ENCODE measurements around the gene ULK2.
"Not testable (repeated sequence)": the region's sequence is repeated elsewhere in the genome, so short reads cannot be mapped to it uniquely, and the experiment has no call there.

The ULK2 gene

DNA sequence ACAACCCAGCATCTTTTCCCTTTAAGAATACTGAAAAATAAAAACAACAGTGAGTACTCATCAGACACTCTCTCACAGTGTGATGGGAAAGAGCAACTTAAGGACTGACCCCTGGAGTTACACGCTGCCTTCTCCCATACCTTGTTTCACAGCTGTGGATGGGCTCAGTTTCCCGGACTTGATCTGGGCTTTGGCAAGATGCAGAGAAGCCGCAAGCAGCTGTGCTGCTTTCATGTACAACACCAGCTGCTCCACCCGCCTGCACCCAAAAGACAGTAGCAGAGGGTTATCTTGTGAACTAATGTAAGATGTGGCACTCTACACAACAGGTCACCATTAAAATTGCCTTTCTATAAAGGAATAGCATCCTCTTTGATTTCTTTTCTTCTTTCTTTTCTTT, 86.9 kb downstream of the ULK2 start:
- H3K36me3 ChIP-seq (ENCODE audit: control insufficient read depth, insufficient read depth, low read length): no peaks in the 10 kb centered on the region
- H3K9ac ChIP-seq (ENCODE audit: low read length): no peak overlapping the region
- no peak overlapping the region for H3K4me3 ChIP-seq (ENCODE audit: low read length)
- H3K9me3 ChIP-seq (ENCODE audit: control insufficient read depth, low read length): no peaks in the 10 kb centered on the region
- no peaks in the 10 kb centered on the region for H3K27me3 ChIP-seq (ENCODE audit: control insufficient read depth, insufficient read depth, low read length)
- no peaks in the 10 kb centered on the region for H3K4me1 ChIP-seq (ENCODE audit: control insufficient read depth, insufficient read depth, low read length)

DNA sequence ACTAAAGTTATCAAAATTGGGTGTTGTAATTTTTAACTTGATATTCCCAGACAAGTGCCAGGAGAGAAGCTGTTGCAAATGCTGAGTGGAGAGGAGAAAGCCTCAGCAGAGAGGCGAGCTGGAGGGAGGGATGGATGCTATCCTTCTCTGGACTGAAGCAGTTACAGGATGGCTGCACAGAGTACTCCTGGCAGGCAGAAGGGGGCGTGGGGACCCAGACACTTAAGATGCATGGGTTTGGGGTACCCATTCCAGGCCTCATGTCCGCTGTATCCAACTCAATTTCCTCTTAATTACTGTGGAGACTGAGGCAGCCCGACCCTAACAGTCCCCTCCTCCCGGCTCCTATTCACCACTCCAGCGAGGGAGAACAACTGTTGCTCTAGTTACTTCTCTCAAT, 94.2 kb downstream of the ULK2 start:
- no peaks in the 10 kb centered on the region for H3K36me3 ChIP-seq (ENCODE audit: control insufficient read depth, insufficient read depth, low read length)
- H3K4me3 ChIP-seq (ENCODE audit: low read length): no peak overlapping the region
- H3K4me1 ChIP-seq (ENCODE audit: control insufficient read depth, insufficient read depth, low read length): no peaks in the 10 kb centered on the region
- no peak overlapping the region for H3K9ac ChIP-seq (ENCODE audit: low read length)
- no peaks in the 10 kb centered on the region for H3K9me3 ChIP-seq (ENCODE audit: control insufficient read depth, low read length)
- no peaks in the 10 kb centered on the region for H3K27me3 ChIP-seq (ENCODE audit: control insufficient read depth, insufficient read depth, low read length)

DNA sequence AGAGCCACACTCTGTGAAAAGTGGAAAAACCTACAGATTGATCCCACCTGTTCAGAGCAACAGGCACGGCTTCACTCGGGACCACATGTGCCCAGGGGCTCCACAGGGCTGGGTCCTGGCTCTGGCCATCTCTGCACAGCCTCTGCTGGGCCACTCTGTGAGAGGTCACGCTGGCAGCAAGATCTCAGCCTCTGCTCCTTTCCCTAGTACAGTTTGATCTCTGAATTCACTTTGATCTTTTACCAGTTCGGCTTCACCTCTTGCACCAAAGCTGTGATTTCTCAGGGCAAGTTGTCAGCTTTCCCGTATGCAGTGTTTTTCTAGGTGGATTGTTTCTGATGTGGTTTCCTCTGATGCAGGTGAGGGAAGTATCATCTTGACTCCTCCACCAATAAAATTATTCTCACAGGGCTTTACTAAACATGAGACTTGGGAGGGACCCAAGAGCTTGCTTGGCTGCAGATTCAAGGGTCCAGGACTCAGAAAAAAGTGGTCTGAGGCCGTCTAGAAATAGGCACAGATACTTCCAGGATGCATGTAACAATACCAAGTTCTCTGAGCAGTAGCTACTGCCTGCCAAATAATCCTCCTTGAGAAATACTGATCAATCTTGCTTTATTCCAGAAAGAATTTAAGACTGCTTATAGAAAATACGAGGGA, 95.6 kb downstream of the ULK2 start:
- Histone ChIP-seq H3K36me3 (ENCODE audit: control insufficient read depth, insufficient read depth, low read length) (no peaks in the 10 kb centered on the region), H3K9ac (ENCODE audit: low read length) (no peak overlapping the region), H3K27me3 (ENCODE audit: control insufficient read depth, insufficient read depth, low read length) (no peaks in the 10 kb centered on the region), H3K9me3 (ENCODE audit: control insufficient read depth, low read length) (no peaks in the 10 kb centered on the region), H3K4me1 (ENCODE audit: control insufficient read depth, insufficient read depth, low read length) (no peaks in the 10 kb centered on the region), H3K4me3 (ENCODE audit: low read length) (no peak overlapping the region)

DNA sequence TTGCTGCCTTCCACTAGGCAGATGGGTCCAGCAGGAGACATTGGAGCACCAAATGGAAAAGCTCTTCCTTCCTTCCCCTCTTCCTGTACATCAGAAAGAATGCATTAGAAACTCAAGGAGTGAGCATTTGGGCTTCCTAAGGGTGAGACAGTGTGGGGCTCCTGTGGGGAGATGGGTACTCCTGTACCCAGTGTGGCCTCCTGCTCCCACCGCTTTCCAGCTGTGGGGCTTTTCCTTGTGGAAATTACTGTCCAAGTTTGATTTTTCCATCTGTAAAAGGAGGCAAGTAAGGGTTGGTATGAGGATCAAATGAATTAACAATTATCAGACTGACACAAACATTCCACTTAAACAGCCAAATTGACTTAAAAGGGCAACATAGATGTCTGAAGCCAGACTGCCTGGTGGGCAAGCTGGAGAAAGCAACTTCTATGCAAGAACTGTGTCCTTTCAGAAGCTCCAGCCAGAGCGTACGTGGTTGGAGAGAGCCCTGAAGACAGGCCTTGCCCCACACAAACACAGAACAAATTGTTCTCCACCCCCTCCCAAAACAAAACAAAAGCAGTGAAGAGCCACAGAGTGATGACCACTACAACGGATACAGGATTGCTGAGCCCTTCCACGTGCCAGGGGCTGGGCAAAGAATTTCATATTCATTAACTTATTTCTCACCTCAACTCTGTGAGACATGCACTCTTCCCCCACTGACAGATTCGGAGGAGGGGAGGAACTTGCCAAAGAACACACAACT, 96.6 kb downstream of the ULK2 start:
- Histone ChIP-seq H3K4me3 (ENCODE audit: low read length) (no peak overlapping the region), H3K4me1 (ENCODE audit: control insufficient read depth, insufficient read depth, low read length) (peaks cover 4% of the 10 kb centered on the region), H3K9ac (ENCODE audit: low read length) (no peak overlapping the region), H3K9me3 (ENCODE audit: control insufficient read depth, low read length) (no peaks in the 10 kb centered on the region), H3K27me3 (ENCODE audit: control insufficient read depth, insufficient read depth, low read length) (no peaks in the 10 kb centered on the region), H3K36me3 (ENCODE audit: control insufficient read depth, insufficient read depth, low read length) (no peaks in the 10 kb centered on the region)

DNA sequence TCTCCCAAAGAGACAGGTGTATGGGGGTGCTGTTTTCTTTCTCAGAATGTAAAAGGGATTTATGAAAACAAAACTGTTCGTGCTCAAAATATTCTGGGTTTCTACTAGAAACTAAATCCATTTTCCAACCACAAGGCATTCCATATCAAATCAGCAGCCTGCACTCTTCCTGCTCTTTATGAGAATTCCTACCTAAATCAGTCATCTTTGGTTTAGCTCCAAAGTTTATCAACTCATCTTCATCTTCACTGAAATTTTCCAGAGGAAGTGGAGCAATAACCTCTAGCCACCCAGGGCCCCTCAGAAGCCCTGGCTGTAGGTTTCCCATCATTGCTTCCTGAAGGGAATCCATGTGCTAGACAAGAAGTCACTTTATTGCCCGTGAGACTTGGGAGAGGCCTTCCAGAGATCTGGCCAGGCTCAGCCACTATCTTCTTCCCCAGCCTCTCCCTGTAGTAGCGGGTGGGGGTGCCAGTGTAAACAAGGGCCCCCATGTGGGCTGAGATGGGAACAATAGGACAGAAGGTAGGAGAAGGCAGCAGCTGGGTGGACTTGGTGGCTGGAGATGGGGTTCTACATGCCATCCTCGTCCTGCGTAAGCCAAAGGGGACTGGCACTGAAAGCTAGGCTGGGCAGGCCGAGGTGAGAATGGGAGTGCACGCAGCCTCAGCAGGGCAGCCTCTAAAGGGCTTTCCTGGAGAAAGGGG, 97.6 kb downstream of the ULK2 start:
- Histone ChIP-seq H3K4me3 (ENCODE audit: low read length) (no peak overlapping the region), H3K4me1 (ENCODE audit: control insufficient read depth, insufficient read depth, low read length) (peaks cover 4% of the 10 kb centered on the region), H3K27me3 (ENCODE audit: control insufficient read depth, insufficient read depth, low read length) (no peaks in the 10 kb centered on the region), H3K9me3 (ENCODE audit: control insufficient read depth, low read length) (no peaks in the 10 kb centered on the region), H3K36me3 (ENCODE audit: control insufficient read depth, insufficient read depth, low read length) (no peaks in the 10 kb centered on the region), H3K9ac (ENCODE audit: low read length) (no peak overlapping the region)

DNA sequence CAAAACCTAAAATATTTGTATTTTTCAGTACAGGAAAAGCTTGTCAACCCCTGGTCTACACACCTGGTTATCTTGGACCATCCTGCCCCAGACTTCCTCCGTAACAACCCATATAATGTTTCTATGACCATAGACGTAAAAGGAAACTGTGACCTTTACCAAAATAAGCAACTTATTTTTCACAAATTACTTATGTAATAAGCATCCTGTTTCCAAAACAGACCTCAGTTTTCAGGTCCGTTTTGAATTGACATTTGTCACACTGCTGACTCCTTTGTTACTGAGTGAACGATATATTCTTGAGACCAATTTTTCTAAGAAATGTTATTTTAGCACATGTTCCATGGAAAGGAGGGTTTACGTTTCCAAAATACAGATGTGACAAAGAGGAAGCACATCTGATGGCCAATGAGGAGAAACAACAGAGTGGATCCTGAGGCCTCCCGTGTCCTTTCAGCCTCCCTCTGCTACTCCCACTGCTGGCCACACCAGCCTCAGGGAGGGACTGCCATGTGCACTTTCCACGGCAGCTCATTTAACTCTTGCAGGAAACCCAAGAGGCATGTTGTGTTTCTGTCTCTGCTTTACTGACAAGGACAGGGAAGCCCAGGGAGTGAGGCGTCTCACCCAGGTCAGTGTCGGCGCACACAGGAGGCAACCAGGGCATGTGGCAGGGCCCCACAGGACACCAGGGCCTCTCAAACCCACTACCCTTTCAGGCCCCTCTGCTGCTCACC, 99.5 kb downstream of the ULK2 start:
- no peaks in the 10 kb centered on the region for H3K27me3 ChIP-seq (ENCODE audit: control insufficient read depth, insufficient read depth, low read length)

DNA sequence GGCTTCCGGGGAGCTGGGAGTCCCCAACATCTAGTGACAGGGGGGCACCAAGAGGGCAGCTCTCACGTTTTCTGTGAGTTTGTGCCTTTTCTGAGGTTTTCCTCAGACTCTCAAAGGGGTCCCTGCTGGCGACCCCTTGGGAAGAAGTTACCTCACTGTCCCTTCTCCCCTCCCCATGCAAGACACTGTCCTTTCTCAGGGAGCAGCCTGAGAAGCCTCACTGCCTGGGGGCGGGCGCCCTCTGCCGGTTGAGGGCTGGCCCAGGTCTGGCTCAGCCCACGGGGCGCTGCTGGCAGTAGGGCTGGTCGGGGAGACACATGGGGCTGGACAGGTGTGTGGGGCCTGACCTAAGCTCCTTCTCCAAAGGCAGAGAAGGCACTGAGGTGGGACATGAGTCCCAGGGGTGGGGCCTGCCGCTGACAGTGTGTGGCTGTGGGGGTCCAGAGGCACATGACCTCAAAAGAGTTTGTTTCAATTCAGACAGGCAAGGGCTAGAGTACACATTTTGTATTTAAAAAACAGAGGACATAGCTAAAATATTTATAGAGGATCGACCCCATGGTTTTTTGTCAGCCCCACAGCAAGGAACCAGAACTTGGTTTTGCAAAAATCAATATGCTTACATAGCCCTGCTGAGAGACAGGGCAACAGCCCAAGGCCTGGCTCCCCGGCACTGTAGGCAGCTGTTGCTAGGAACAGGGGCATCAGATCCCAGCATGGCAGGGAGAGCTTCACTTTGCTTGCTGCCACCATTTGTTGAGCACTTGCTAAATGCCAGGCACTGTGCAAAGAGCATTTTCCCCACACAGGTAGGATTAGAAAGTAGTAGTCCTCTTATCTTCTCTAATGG, 101.1 kb downstream of the ULK2 start:
- Histone ChIP-seq H3K36me3 (ENCODE audit: control insufficient read depth, insufficient read depth, low read length) (no peaks in the 10 kb centered on the region), H3K4me1 (ENCODE audit: control insufficient read depth, insufficient read depth, low read length) (peaks cover 4% of the 10 kb centered on the region), H3K27me3 (ENCODE audit: control insufficient read depth, insufficient read depth, low read length) (no peaks in the 10 kb centered on the region), H3K9ac (ENCODE audit: low read length) (no peak overlapping the region), H3K9me3 (ENCODE audit: control insufficient read depth, low read length) (no peaks in the 10 kb centered on the region), H3K4me3 (ENCODE audit: low read length) (no peak overlapping the region)

More for the DNA sequence above, 99.5 kb downstream of the ULK2 start:
- Histone ChIP-seq H3K4me3 (ENCODE audit: low read length) (no peak overlapping the region), H3K36me3 (ENCODE audit: control insufficient read depth, insufficient read depth, low read length) (no peaks in the 10 kb centered on the region), H3K9me3 (ENCODE audit: control insufficient read depth, low read length) (no peaks in the 10 kb centered on the region), H3K9ac (ENCODE audit: low read length) (no peak overlapping the region), H3K4me1 (ENCODE audit: control insufficient read depth, insufficient read depth, low read length) (peaks cover 4% of the 10 kb centered on the region)

DNA sequence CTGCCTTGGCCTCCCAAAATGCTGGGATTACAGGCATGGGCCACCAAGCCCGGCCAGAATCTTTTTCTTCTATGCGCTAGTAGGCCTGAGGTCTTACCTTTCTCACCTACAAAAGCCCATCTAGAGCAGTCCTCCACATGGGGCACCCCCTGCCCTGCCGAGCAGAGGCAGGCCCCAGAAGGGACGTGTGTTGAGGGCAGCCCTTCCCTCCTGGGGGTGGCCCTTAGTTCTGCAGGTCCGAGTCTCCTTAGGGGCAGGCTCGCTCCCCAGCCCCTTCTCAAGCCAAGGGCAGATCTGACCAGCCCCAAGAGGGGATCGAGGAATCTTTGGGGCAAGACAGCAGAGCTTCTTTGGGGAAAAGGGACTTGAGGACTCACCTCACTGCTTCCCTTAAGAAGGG, 101.7 kb downstream of the ULK2 start:
- H3K27me3 ChIP-seq (ENCODE audit: control insufficient read depth, insufficient read depth, low read length): no peaks in the 10 kb centered on the region
- H3K4me3 ChIP-seq (ENCODE audit: low read length): no peak overlapping the region
- no peaks in the 10 kb centered on the region for H3K36me3 ChIP-seq (ENCODE audit: control insufficient read depth, insufficient read depth, low read length)
- no peak overlapping the region for H3K9ac ChIP-seq (ENCODE audit: low read length)
- peaks cover 4% of the 10 kb centered on the region for H3K4me1 ChIP-seq (ENCODE audit: control insufficient read depth, insufficient read depth, low read length)
- no peaks in the 10 kb centered on the region for H3K9me3 ChIP-seq (ENCODE audit: control insufficient read depth, low read length)

DNA sequence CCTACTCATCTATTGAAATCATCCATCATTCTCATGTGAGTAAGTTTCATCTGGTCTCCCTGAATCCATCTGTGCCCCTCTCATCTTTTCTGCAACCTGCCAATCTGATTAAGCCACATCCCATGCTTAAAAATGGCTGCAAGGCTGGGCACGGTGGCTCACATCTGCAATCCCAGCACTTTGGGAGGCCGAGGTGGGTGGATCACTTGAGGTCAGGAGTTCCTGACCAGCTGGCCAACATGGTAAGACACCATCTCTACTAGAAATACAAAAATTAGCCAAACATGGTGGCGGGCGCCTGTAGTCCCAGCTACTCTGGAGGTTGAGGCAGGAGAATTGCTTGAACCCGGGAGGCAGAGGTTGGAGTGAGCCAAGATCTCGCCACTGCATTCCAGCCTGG, 103.7 kb downstream of the ULK2 start:
- H3K36me3 ChIP-seq (ENCODE audit: control insufficient read depth, insufficient read depth, low read length); H3K9ac ChIP-seq (ENCODE audit: low read length); H3K9me3 ChIP-seq (ENCODE audit: control insufficient read depth, low read length); H3K27me3 ChIP-seq (ENCODE audit: control insufficient read depth, insufficient read depth, low read length); H3K4me1 ChIP-seq (ENCODE audit: control insufficient read depth, insufficient read depth, low read length); H3K4me3 ChIP-seq (ENCODE audit: low read length): not testable (repeated sequence)

DNA sequence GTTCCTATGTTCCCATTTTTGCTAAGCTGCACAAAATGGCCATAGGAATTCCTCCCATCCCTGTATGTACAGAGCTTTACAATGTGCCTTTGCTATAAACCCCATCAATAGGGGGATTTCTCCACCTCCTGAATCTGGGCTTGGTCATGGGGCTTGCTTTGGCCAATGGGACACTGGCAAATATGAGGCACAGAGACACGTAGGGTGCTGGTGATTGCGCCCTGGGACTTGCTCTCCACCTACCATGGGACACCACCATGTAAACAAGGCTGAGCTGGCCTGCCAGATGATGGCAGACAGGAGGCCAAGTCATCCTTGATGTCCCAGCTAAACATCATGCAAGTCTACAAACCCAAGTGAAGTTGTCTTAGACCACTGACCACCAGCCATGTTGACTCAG, 104.3 kb downstream of the ULK2 start:
- Histone ChIP-seq H3K4me3 (ENCODE audit: low read length) (no peak overlapping the region), H3K27me3 (ENCODE audit: control insufficient read depth, insufficient read depth, low read length) (no peaks in the 10 kb centered on the region), H3K4me1 (ENCODE audit: control insufficient read depth, insufficient read depth, low read length) (peaks cover 4% of the 10 kb centered on the region), H3K9me3 (ENCODE audit: control insufficient read depth, low read length) (no peaks in the 10 kb centered on the region), H3K9ac (ENCODE audit: low read length) (no peak overlapping the region), H3K36me3 (ENCODE audit: control insufficient read depth, insufficient read depth, low read length) (no peaks in the 10 kb centered on the region)

DNA sequence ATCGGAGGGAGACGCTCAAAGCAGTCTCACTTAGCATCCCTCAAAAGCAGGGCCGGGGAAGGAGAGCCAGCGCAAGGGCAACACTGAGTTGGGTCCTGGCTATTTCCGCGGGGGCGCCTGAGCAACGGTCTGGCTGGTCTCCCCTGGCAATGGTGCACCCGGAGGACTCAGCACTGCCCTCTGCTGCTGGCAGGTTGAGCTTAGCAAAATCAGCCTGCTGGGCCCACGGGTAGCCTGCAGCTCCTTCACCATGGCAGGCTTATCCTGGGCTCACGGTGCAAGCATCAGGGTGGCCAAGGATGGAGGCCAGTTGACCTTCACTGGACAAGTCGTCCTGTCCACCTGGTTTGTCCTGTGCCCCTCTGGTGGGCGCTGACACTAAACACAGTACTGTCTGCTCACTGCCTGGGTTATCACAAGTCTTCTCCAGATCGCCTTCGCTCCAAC, 105.2 kb downstream of the ULK2 start:
- H3K27me3 ChIP-seq (ENCODE audit: control insufficient read depth, insufficient read depth, low read length): no peaks in the 10 kb centered on the region
- H3K4me3 ChIP-seq (ENCODE audit: low read length): no peak overlapping the region

More for the DNA sequence above, 105.2 kb downstream of the ULK2 start:
- Histone ChIP-seq H3K36me3 (ENCODE audit: control insufficient read depth, insufficient read depth, low read length) (no peaks in the 10 kb centered on the region), H3K9ac (ENCODE audit: low read length) (no peak overlapping the region), H3K4me1 (ENCODE audit: control insufficient read depth, insufficient read depth, low read length) (peaks cover 4% of the 10 kb centered on the region), H3K9me3 (ENCODE audit: control insufficient read depth, low read length) (no peaks in the 10 kb centered on the region)

Measured in mucosa of stomach (tissue), 1 donor.